SK-MEL-5 (cell line): ENCODE results near the gene PLCH2. TPM values are rescaled to one million over a fixed set of nuclear protein-coding genes. Genes with fewer than 3 reads are reported as not detected.
A peak's percentile ranks its signal among the peaks of the same experiment; 100 is the strongest.
"Not testable (repeated sequence)": the region's sequence is repeated elsewhere in the genome, so short reads cannot be mapped to it uniquely, and the experiment has no call there.

Source experiments
- DNase-seq: peaks from one replicate; pipeline ENCODE4 v3.0.0-alpha.2; 2016; ENCODE audit warnings: low read depth, low spot score
- in situ Hi-C: cut with HindIII; loops from 2 replicates; pipeline ENCODE4 v1.10.0; 2016; ENCODE audit warnings: low sequenced_read_pairs, high pct_unique_total_duplicates, low pct_unique_long_range_greater_than_20kb
- total RNA-seq: library from RNA; depleted of rRNA; stranded (reverse); fragments of >200 nt; shearing (Covaris generic); gene quantifications from 2 replicates; pipeline ENCODE4 v1.2.3, GENCODE V29; 2014

Gene PLCH2
- total RNA-seq, 1 experiment from 2014 or later = not detected

GRCh38 chr1:2452201-2452931, 23.7 kb upstream of the PLCH2 start:
- DNase-seq = no peak
- in situ Hi-C loops = no loop called here

GRCh38 chr1:2452932-2453315, 23.2 kb upstream of the PLCH2 start:
- in situ Hi-C loops = no loop called here

GRCh38 chr1:2454227-2454626, 21.9 kb upstream of the PLCH2 start:
- in situ Hi-C loops = no loop called here
- DNase-seq = no peak

More at GRCh38 chr1:2452932-2453315, 23.2 kb upstream of the PLCH2 start:
- DNase-seq = no peak

GRCh38 chr1:2455757-2456156, 20.3 kb upstream of the PLCH2 start:
- no peak for DNase-seq
- in situ Hi-C loops = no loop called here

- DNase-seq = no peak
- in situ Hi-C loops = no loop called here
These were observed 18.6 kb upstream of the PLCH2 start for GRCh38 chr1:2457444-2457843.

GRCh38 chr1:2458687-2459086, 17.4 kb upstream of the PLCH2 start:
- no peak for DNase-seq
- in situ Hi-C loops = no loop called here

- in situ Hi-C loops, DNase-seq: not testable (repeated sequence)
These were observed 16.9 kb upstream of the PLCH2 start for GRCh38 chr1:2459102-2459753.

- DNase-seq = peak; percentile 35
- in situ Hi-C loops = no loop called here
These were observed 16.3 kb upstream of the PLCH2 start for GRCh38 chr1:2459757-2460156.

GRCh38 chr1:2460203-2460602, 15.9 kb upstream of the PLCH2 start:
- DNase-seq = no peak
- in situ Hi-C loops = no loop called here

- in situ Hi-C loops = no loop called here
- no peak for DNase-seq
These were observed 14.9 kb upstream of the PLCH2 start for GRCh38 chr1:2460996-2461751.

GRCh38 chr1:2462819-2463218, 13.3 kb upstream of the PLCH2 start:
- in situ Hi-C loops = no loop called here
- DNase-seq = no peak

- no peak for DNase-seq
- in situ Hi-C loops = no loop called here
These were observed 12.7 kb upstream of the PLCH2 start for GRCh38 chr1:2463396-2463795.

- in situ Hi-C loops = no loop called here
These were observed 10.5 kb upstream of the PLCH2 start for GRCh38 chr1:2465371-2466269.

GRCh38 chr1:2466270-2466665, 9.8 kb upstream of the PLCH2 start:
- no peak for DNase-seq
- in situ Hi-C loops = no loop called here

More at GRCh38 chr1:2465371-2466269, 10.5 kb upstream of the PLCH2 start:
- DNase-seq = no peak

GRCh38 chr1:2466958-2467554, 9.0 kb upstream of the PLCH2 start:
- peak; percentile 9 for DNase-seq

GRCh38 chr1:2468041-2468472, 8.0 kb upstream of the PLCH2 start:
- in situ Hi-C loops = no loop called here

More at GRCh38 chr1:2466958-2467554, 9.0 kb upstream of the PLCH2 start:
- in situ Hi-C loops = no loop called here

GRCh38 chr1:2468540-2468939, 7.5 kb upstream of the PLCH2 start:
- in situ Hi-C loops = no loop called here
- no peak for DNase-seq

More at GRCh38 chr1:2468041-2468472, 8.0 kb upstream of the PLCH2 start:
- DNase-seq = no peak
